GM10266 (cell line): ENCODE data around the gene TSC2.
"Not testable (repeated sequence)": the region's sequence is repeated elsewhere in the genome, so short reads cannot be mapped to it uniquely, and the experiment has no call there.

Source experiments
- DNase-seq: peaks from one replicate; pipeline ENCODE4 v3.0.0; 2012; ENCODE audit errors: extremely low spot score
- CTCF ChIP-seq: IDR thresholded peaks from 2 replicates; pipeline ENCODE4 v1.5.1; 2012; ENCODE audit warnings: mild to moderate bottlenecking, low read depth; ENCODE audit not compliant: control insufficient read depth, insufficient read depth; ENCODE audit errors: missing control alignments

TSC2 gene

GRCh38 chr16:2111412-2112335 is 63.9 kb downstream of the TSC2 start:
- not testable (repeated sequence) for DNase-seq

GRCh38 chr16:2112539-2113106 is 64.8 kb downstream of the TSC2 start:
- not testable (repeated sequence) for DNase-seq

GRCh38 chr16:2114225-2114624 is 66.4 kb downstream of the TSC2 start:
- not testable (repeated sequence) for DNase-seq

GRCh38 chr16:2114885-2115590 is 67.3 kb downstream of the TSC2 start:
- DNase-seq, result not testable (repeated sequence)

GRCh38 chr16:2115591-2115973 is 67.8 kb downstream of the TSC2 start:
- no peak for DNase-seq
- no peak for TF ChIP-seq CTCF

- DNase-seq, result not testable (repeated sequence)
Measured at GRCh38 chr16:2116428-2116827, 68.6 kb downstream of the TSC2 start.

- DNase-seq, result not testable (repeated sequence)
Measured at GRCh38 chr16:2117341-2117740, 69.6 kb downstream of the TSC2 start.

GRCh38 chr16:2117960-2118722 is 70.4 kb downstream of the TSC2 start:
- DNase-seq, result not testable (repeated sequence)

GRCh38 chr16:2121325-2121724 is 73.5 kb downstream of the TSC2 start:
- TF ChIP-seq CTCF, result peak; percentile 45
- DNase-seq, result peak; percentile 40

GRCh38 chr16:2121853-2122252 is 74.1 kb downstream of the TSC2 start:
- TF ChIP-seq CTCF, result no peak
- DNase-seq, result no peak

- DNase-seq, result no peak
- no peak for TF ChIP-seq CTCF
Measured at GRCh38 chr16:2122429-2122828, 74.6 kb downstream of the TSC2 start.

- DNase-seq, result not testable (repeated sequence)
Measured at GRCh38 chr16:2122934-2123683, 75.3 kb downstream of the TSC2 start.

GRCh38 chr16:2123706-2124376 is 76.1 kb downstream of the TSC2 start:
- DNase-seq, result not testable (repeated sequence)
